ENCODE results near the gene RNF182.

- TF ChIP-seq CTCF (IDR thresholded peaks at IDR 0.05) (no peak), POLR2A (IDR thresholded peaks at IDR 0.05) (no peak)
Observed at GRCh38 chr6:13910443-13910842, 14.3 kb upstream of the RNF182 start.
